ENCODE data around the gene HECA. TPM values are rescaled to one million over a fixed set of nuclear protein-coding genes. Genes with fewer than 3 reads are reported as not detected.

HECA gene
- total and polyA plus RNA-seq, 10 of the 15 experiments (the other 5 are each of a cell fraction or from before 2014, with no cell fraction given), result 0.52 to 7.2 (median 2.7) TPM

DNA sequence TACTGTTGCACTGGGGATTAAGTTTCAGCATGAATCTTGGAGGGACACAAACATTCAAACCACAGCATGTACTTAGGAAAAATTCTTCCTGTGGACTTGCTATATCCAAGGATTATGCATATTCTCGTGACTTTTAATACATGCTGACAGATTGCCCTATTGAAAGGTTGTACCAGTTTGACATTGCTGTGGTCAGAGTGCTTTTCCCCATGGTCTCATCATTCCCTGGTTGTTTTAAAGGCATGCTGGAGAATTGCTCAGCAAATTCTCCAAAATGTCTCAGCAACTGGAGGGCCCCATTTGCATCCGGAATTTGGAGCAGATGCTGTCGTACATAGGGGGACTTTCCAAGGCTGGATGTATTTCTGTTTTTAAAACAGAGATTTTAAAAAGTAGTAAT, 7.4 kb downstream of the HECA start:
- no peak overlapping the region for H2AFZ ChIP-seq (ENCODE audit: control insufficient read depth, low read depth, low read length)
- no peak overlapping the region for H3K4me2 ChIP-seq (ENCODE audit: control insufficient read depth, insufficient read depth)
- H3K79me2 ChIP-seq (ENCODE audit: control insufficient read depth, insufficient read depth, low read length), result no peaks in the 10 kb centered on the region
- H3K4me3 ChIP-seq, result no peak overlapping the region
- no TSS peak for BruUV-seq (replicated peaks)
- H3K27ac ChIP-seq (ENCODE audit: control insufficient read depth, insufficient read depth), result no peak overlapping the region
- TF ChIP-seq CBX5 (IDR thresholded peaks at IDR 0.05; ENCODE audit: low read depth), result no peak
- TF ChIP-seq NFYA (IDR thresholded peaks at IDR 0.05; ENCODE audit: borderline replicate concordance, low read depth, low read length), result no peak
- TF ChIP-seq, protein P1, sequence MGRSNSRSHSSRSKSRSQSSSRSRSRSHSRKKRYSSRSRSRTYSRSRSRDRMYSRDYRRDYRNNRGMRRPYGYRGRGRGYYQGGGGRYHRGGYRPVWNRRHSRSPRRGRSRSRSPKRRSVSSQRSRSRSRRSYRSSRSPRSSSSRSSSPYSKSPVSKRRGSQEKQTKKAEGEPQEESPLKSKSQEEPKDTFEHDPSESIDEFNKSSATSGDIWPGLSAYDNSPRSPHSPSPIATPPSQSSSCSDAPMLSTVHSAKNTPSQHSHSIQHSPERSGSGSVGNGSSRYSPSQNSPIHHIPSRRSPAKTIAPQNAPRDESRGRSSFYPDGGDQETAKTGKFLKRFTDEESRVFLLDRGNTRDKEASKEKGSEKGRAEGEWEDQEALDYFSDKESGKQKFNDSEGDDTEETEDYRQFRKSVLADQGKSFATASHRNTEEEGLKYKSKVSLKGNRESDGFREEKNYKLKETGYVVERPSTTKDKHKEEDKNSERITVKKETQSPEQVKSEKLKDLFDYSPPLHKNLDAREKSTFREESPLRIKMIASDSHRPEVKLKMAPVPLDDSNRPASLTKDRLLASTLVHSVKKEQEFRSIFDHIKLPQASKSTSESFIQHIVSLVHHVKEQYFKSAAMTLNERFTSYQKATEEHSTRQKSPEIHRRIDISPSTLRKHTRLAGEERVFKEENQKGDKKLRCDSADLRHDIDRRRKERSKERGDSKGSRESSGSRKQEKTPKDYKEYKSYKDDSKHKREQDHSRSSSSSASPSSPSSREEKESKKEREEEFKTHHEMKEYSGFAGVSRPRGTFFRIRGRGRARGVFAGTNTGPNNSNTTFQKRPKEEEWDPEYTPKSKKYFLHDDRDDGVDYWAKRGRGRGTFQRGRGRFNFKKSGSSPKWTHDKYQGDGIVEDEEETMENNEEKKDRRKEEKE (IDR thresholded peaks at IDR 0.05), result no peak
- TF ChIP-seq ATF7 (IDR thresholded peaks at IDR 0.05; ENCODE audit: low read depth), result no peak
- no peak for TF ChIP-seq ZNF274 (IDR thresholded peaks at IDR 0.05; ENCODE audit: insufficient read depth, insufficient read length)
- TF ChIP-seq BRCA1 (IDR thresholded peaks at IDR 0.05; ENCODE audit: low read depth, low read length), result no peak
- TF ChIP-seq NFXL1 (IDR thresholded peaks at IDR 0.05; ENCODE audit: borderline replicate concordance), result no peak
- TF ChIP-seq PML (IDR thresholded peaks at IDR 0.05; ENCODE audit: low read length), result no peak
- no peak for TF ChIP-seq POU2F2 (IDR thresholded peaks at IDR 0.05; ENCODE audit: borderline replicate concordance, low read depth, low read length)
- TF ChIP-seq CEBPB (IDR thresholded peaks at IDR 0.05; ENCODE audit: borderline replicate concordance in 1 of 2, low read depth in 2 of 2, low read length in 2 of 2), result no peak
- no peak for TF ChIP-seq USF1 (IDR thresholded peaks at IDR 0.05; ENCODE audit: borderline replicate concordance, extremely low read length, insufficient read depth, low read depth, low read length)
- no peak for TF ChIP-seq HDAC6 (IDR thresholded peaks at IDR 0.05; ENCODE audit: unreplicated experiment)
- H3K9me3 ChIP-seq (replicated peaks; ENCODE audit: control insufficient read depth, insufficient read depth, low read length), result no peaks in the 10 kb centered on the region; the same call in 2 of the 3 replicates
- SMC1A ChIA-PET (ENCODE audit: uncharacterized antibody, unreplicated experiment), result no interaction called here
- RAD21 ChIA-PET (ENCODE audit: unreplicated experiment), result interaction anchor here (1.1 kb wide), 1 partner anchor 325 kb away, joined by 3 read pairs; no protein-coding TSS in a partner anchor
- no peaks in the 10 kb centered on the region for H3K4me1 ChIP-seq (ENCODE audit: control insufficient read depth, insufficient read depth, low read length)
- CTCF ChIA-PET, result interaction anchor here (1.1 kb wide), 1 partner anchor 8 kb away, joined by 4 read pairs; the partner anchor contains the start of gene HECA
- no peak for DNase-seq (ENCODE audit: low read depth, low spot score)
- in situ Hi-C loops (cut with MboI) (no loop called here), intact Hi-C loops (cut with micrococcal nuclease; ENCODE audit: unreplicated experiment) (no loop called here)
- whole genome bisulfite sequencing (ENCODE audit: insufficient coverage, insufficient replicate concordance, low lambda C conversion rate, missing lambda C conversion rate), result 91% methylated on average over 3 of the region's 3 CpGs
- no peaks in the 10 kb centered on the region for H4K20me1 ChIP-seq (ENCODE audit: control insufficient read depth, insufficient read depth)
- no peak for FAIRE-seq
- H3K36me3 ChIP-seq (ENCODE audit: control insufficient read depth in 2 of 2, insufficient read depth in 2 of 2, low read length in 1 of 2), result no peaks in the 10 kb centered on the region
- no peak for ATAC-seq
- no peaks in the 10 kb centered on the region for H3K27me3 ChIP-seq (replicated peaks in 1 of 2; ENCODE audit: control insufficient read depth in 2 of 2, insufficient read depth in 2 of 2, low read length in 1 of 2)
- POLR2A ChIA-PET, result no interaction called here
- no peak overlapping the region for H3K9ac ChIP-seq (ENCODE audit: control insufficient read depth, insufficient read depth, low read length)
